HG03135 (cell line): ENCODE data around the gene BEST2.
A peak's percentile ranks its signal among the peaks of the same experiment; 100 is the strongest.

Experiments used
- ATAC-seq: cut with Tn5 transposase; IDR thresholded peaks from one replicate; pipeline ENCODE4 v1.9.1; 2021; ENCODE audit warnings: mild to moderate bottlenecking, moderate library complexity; ENCODE audit not compliant: unreplicated experiment

BEST2 gene

GRCh38 chr19:12766051-12766521, 14.5 kb downstream of the BEST2 start:
- ATAC-seq, result no peak

- ATAC-seq, result no peak
Observed at GRCh38 chr19:12767150-12767549, 15.6 kb downstream of the BEST2 start.

DNA sequence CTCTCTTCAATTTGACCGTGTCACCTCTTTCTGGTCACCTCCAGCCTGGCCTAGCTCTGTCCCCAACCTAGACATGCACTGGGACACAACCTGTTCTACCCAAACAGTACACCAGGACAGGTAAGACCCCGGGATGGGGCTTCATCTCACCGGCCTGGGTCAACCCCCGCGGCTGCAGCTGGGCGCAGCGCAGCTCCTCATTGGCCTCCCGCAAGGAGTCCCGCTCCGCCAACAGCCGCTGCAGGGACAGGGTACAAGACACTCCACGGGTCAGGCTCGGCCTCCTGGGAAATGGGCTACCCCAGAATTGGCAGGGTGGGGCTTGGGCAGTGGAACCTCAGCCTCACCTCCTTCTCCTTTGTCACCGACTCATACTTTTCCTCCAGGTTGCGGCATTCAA, 16.1 kb downstream of the BEST2 start:
- no peak for ATAC-seq

GRCh38 chr19:12769689-12770088, 18.1 kb downstream of the BEST2 start:
- ATAC-seq, result no peak

DNA sequence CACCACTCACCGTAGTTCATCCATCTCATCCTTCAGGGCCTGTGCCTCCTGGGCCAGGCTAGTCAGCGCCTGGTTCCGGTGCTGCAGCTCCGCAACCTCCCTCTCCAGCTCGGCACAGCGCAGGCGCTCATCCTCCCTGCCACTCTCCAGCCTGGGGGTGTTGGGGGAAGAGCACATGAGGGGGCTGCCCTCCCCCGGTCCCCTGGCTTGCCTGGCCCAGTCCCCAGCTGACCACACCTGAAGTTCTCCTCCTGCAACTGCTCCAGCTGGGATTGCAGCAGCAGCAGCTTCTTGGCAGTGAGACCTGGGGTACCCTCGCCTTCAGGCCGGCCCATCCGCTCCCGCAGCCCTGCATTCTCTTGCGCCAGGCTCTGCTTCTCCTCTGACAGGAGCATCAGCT, 19.3 kb downstream of the BEST2 start:
- no peak for ATAC-seq

DNA sequence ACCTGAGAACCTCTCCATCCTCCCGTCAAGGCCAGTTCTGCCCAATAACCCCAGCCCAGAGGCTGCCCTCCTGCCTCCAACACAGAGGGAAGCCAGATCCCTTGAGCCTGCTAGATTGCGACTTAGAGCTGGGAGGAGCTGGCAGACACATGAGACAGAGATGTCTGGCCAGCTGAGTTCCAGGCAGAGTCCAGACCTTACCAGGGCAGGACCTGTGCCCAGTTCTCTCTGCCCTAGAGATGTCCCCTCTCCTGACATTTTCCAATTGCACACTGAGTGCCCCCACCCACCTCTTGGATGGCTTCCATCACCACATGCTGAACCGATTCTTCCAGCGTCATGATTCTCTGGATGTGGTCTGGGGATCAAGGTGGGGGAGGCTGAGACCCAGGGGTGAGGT, 20.7 kb downstream of the BEST2 start:
- no peak for ATAC-seq

GRCh38 chr19:12773571-12773970, 22.0 kb downstream of the BEST2 start:
- ATAC-seq, result no peak

DNA sequence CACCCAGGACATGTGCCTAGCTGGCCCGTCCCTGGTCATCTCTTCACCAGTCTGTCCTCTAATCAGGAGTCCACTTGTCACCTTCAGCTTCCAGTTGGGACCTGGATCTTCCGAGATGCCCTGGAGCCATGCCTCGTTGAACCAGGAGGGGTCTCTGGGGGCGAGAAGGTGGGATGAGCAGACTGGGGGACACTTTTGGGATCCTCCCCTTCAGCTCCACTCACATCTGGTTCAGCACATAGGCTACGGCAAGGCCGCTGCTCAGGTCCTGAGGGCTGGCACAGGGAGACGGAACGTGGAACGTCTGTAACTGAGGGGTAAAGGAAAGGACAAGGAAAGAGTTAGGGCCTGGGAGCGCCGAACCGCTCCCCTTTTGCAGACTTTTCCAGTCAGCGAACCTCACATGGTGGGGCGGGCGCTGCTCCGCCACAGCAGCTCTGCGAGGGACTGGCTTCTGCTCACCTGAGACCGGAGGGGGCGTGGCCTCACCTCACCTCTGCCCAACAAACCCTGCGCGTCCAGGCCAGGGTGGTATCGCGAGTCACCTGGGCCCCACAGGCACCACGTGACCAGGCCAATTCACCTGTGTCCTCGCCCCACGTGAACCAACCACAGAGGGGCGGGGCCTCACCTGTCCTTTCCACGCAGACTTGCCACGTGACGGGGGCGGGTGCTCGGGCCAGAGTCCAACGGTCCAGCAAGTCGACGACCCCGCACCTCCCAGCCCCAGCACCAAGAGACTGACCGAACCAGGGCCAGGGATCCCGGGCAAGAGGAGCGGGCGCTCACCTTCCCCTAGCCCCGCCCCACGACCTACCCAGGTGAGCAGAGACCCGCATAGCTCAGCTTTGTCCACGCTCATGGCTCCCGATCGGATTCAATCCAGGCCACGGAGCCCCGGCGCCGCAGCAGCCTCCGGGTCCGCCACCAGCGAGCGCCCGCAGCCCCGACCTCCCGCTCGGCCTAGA, 23.3 kb downstream of the BEST2 start, which contains the start of gene HOOK2:
Gene HOOK2 (minus strand): TSS at position 965 of the 968 bp plus-strand sequence. CDS start 103 bp downstream, at position 862.
- no peak for ATAC-seq

DNA sequence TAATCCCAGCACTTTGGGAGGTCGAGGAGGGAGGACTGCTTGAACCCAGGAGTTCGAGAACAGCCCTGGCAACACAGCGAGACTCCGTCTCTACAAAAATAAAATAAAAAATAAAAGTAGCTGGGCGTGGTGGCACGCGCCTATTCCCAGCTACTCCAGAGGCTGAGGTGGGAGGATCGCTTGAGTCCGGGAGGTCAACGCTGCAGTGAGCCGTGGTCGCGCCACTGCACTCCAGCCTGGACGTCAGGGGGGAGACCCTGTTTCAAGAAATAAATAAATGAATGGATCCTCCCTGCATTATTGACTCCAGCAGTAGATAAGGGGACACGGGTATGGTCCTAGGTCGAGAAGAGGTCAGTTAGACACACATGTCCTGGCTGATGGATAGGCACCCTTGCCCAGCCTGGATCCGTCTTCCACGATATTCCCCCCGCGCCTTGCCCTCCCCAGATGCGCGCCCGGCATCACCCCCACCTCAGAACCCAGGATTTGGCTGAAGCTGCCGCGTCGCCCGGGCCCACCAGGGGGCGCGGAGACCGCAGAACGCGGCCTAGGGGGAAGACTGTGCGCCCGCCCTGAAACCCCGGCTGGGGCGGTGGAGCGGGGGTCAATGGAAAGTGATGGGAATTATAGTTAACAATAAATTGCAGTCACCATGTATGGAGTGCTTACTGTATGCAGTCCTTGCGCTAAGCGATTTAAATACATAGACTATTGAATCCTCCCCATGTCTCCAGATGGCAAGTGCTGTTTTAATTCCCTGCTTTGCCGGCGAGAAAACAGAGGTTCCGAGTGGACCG, 25.8 kb downstream of the BEST2 start:
- ATAC-seq, result peak; percentile 34

GRCh38 chr19:12778017-12778904, 26.7 kb downstream of the BEST2 start:
- no peak for ATAC-seq

DNA sequence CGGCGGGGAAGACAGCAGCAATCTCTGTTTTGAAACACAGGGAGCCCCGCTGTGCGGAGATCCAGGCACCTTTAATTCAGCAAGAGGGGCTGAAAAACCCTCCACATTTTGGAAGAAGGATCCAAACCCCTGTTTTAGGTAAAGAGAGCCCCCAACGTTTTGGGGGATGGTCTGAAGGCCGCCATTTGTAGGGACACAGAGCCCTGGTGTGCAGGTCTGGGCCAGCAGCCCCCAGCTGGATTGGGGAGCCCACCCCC, 27.2 kb downstream of the BEST2 start:
- no peak for ATAC-seq

GRCh38 chr19:12779162-12779993, 27.8 kb downstream of the BEST2 start:
- ATAC-seq, result no peak

DNA sequence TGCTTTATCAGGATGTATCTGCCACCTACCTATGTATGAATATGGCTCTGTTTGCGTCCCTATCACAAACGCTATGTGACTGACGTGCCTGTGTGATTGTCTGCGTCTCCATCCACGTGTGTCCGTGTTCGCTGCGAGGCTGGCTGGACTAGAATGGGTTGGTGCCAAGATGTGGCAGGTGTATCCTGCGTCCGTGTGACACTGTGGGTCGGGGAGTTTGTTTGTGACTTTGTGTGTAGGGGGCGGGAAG, 30.5 kb downstream of the BEST2 start:
- ATAC-seq, result peak; percentile 4

DNA sequence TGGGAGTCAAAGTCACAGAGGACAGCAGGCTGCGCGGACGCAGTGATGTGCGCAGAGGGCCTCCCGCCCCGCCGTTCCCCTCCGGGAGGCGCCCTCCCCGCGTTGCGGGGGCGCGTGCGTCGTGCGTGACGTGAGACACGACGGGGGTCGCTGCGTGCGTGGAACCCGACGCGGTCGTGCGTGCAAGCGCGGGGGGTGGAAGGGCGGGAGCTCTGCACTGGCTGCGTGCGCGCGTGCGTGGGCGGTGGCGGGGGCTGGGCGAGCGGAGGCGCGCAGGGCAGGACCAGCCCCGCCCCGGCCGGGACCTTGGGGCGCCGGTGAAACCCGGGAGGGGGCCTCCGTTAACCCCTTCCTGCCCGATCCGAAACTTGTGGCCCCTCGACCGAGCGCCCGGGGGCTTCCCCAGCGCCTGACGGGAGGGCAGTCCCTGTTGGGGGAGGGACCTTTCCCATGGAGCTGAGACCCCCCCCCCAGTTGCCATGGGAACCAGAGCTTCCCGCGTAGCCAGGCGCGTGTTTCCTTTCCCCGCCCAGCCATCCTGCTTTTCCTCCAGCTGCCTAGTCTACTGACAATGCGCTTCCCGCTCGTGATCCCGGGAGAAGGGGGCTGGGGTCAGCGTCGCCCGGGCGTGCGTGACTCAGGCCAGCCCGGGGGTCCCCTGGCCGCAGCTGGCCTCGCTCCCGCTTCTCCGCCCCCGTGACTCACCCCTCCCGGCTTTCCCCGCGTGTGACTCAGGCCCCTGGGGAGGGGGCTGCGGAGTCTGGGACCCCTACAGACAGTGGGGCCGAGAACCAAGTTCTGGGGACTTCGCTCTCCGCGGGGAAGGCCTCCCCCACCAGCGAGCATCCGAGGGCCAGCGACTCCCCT, 31.1 kb downstream of the BEST2 start:
- ATAC-seq, result peak; percentile 33

- no peak for ATAC-seq
Observed at GRCh38 chr19:12783291-12783848, 31.8 kb downstream of the BEST2 start.

GRCh38 chr19:12783849-12784393, 32.3 kb downstream of the BEST2 start:
- ATAC-seq, result no peak

DNA sequence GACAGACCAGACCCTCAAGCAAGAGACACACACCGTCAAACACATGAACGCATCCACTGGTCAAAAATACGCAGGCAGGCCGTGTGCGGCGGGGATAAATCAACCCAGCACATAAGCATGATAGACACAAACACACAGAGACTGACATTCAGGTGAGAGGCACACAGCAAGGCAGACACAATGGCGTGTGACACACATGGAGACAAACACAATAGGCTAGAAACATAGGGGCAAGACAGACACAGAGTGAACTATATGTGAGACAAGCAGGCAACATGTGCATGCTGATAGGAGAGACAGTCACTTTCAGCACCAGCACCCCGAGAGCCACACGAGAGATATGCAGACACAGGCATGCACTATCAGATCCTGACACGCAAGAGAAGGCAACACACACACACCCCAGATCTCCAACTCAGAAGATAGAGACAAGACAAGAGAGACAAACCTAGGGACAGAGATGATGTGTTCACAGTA, 32.8 kb downstream of the BEST2 start:
- no peak for ATAC-seq

GRCh38 chr19:12784871-12785430, 33.4 kb downstream of the BEST2 start:
- ATAC-seq, result no peak
